Esophagus squamous epithelium (tissue), 5 donors: ENCODE data around the gene NUP98. TPM values are rescaled to one million over a fixed set of nuclear protein-coding genes. Genes with fewer than 3 reads are reported as not detected.
A peak's percentile ranks its signal among the peaks of the same experiment; 100 is the strongest.

Source experiments
- DNase-seq: peaks from one replicate; lab custom pipeline; 2025; lab: John Stamatoyannopoulos, UW
- H3K27ac ChIP-seq, 4 donors: fragments of 200-600 bp; sonication (generic); one replicate each; pipeline ENCODE4 v1.5.1; 2016 to 2019; ENCODE audit warnings: mild to moderate bottlenecking in 1 of 4
- H3K27me3 ChIP-seq, 4 donors: fragments of 200-600 bp; sonication (generic); 1 replicate in 3 of 4; 2 replicates in 1 of 4; pipeline versions ENCODE4 v1.5.1 to v1.6.0; 2017 to 2021; ENCODE audit warnings: antibody characterized with exemption in 1 of 4
- H3K36me3 ChIP-seq, 3 donors: fragments of 200-600 bp; sonication (generic); one replicate each; pipeline ENCODE4 v1.5.1; 2016 to 2019
- H3K4me1 ChIP-seq, 3 donors: fragments of 200-600 bp; sonication (generic); one replicate each; pipeline ENCODE4 v1.5.1; 2017 to 2019
- H3K4me3 ChIP-seq, 4 donors: fragments of 200-600 bp; sonication (generic); 1 replicate in 3 of 4; 2 replicates in 1 of 4; pipeline ENCODE4 v1.5.1; 2016 to 2019; ENCODE audit warnings: mild to moderate bottlenecking in 2 of 4, moderate library complexity in 1 of 4
- H3K9me3 ChIP-seq, 3 donors: fragments of 200-600 bp; sonication (generic); one replicate each; pipeline ENCODE4 v1.5.1; 2016 to 2019
- CTCF ChIP-seq, 6 experiments: fragments of 450-650 bp in 4 of 6; fragments of 200-600 bp in 2 of 6; sonication (generic) in 2 of 6; IDR thresholded peaks; one replicate each; pipeline ENCODE4 v1.5.1; 2016 to 2019; ENCODE audit warnings: antibody characterized with exemption in 6 of 6, mild to moderate bottlenecking in 4 of 6, moderate library complexity in 4 of 6
- POLR2A ChIP-seq, 4 donors: fragments of 450-650 bp; IDR thresholded peaks; one replicate each; pipeline ENCODE4 v1.6.1; 2017; ENCODE audit warnings: antibody characterized with exemption in 4 of 4, mild to moderate bottlenecking in 4 of 4, moderate library complexity in 3 of 4
- WGBS, 2 donors: methylation state at CpG; one replicate each; pipeline ENCODE4 v1.1.5; 2018; 5-methylcytosine and 5-hydroxymethylcytosine counted together
- intact Hi-C: fragments of 100-400 bp; cut with DNase I; formaldehyde crosslinking; loops from one replicate; pipeline ENCODE4 v1.15.0; 2022
- total RNA-seq, 4 donors: library from RNA; depleted of rRNA; stranded (reverse); fragments of >200 nt; gene quantifications; one replicate each; pipeline ENCODE4 v1.1.0, GENCODE V29; 2016
- donor health status: DM: yes; HTN: yes; CAD: no.

NUP98 gene
- total RNA-seq, 4 donors from 2014 or later, result 54.2 to 110 (median 79.2) TPM

- peaks cover 27 to 89% (median 65%) of the 10 kb centered on the region in 3 donors for H3K4me1 ChIP-seq
- WGBS, 2 donors, result 63 to 69% methylated on average over 4 to 5 of the region's 5 CpGs
These were observed 39.5 kb upstream of the NUP98 start for GRCh38 chr11:3836903-3837302.

GRCh38 chr11:3835751-3836150 is 38.4 kb upstream of the NUP98 start:
- Histone ChIP-seq H3K27ac (peak overlapping the region; percentile 18 to 47 (median 46)), H3K4me3 (no peak overlapping the region), H3K27me3 (no peaks in the 10 kb centered on the region), H3K9me3 (no peaks in the 10 kb centered on the region), H3K36me3 (peaks cover 0 to 35% (median 0%) of the 10 kb centered on the region in 3 donors), H3K4me1 (peaks cover 27 to 92% (median 72%) of the 10 kb centered on the region in 3 donors)
- intact Hi-C loops, result no loop called here
- no peak for DNase-seq
- TF ChIP-seq CTCF (IDR thresholded peaks at IDR 0.05), result no peak
- TF ChIP-seq POLR2A (IDR thresholded peaks at IDR 0.05), result no peak
- whole genome bisulfite sequencing, 2 donors, result 70 to 79% methylated on average over 1 to 4 of the region's 4 CpGs

More at GRCh38 chr11:3836903-3837302, 39.5 kb upstream of the NUP98 start:
- peak overlapping the region; percentile 9 to 39 (median 28) for H3K27ac ChIP-seq
- peaks cover 0 to 23% (median 0%) of the 10 kb centered on the region in 3 donors for H3K36me3 ChIP-seq
- H3K9me3 ChIP-seq, result no peaks in the 10 kb centered on the region
- no peaks in the 10 kb centered on the region for H3K27me3 ChIP-seq
- no peak for TF ChIP-seq POLR2A (IDR thresholded peaks at IDR 0.05)
- no peak for TF ChIP-seq CTCF (IDR thresholded peaks at IDR 0.05)
- DNase-seq, result no peak
- intact Hi-C loops, result no loop called here
- H3K4me3 ChIP-seq, result peak overlapping the region in 2 of 4 donors; percentile 7 to 27

GRCh38 chr11:3834664-3835461 is 37.5 kb upstream of the NUP98 start:
- no peak for DNase-seq

GRCh38 chr11:3834349-3834663 is 37.0 kb upstream of the NUP98 start:
- TF ChIP-seq POLR2A (IDR thresholded peaks at IDR 0.05) (no peak), CTCF (IDR thresholded peaks at IDR 0.05) (no peak)
- intact Hi-C loops, result no loop called here
- no peak for DNase-seq
- Histone ChIP-seq H3K4me1 (peaks cover 27 to 88% (median 68%) of the 10 kb centered on the region in 3 donors), H3K9me3 (no peaks in the 10 kb centered on the region), H3K36me3 (peaks cover 0 to 49% (median 3%) of the 10 kb centered on the region in 3 donors), H3K27ac (peak overlapping the region in 3 of 4 donors; percentile 36 to 46 (median 40)), H3K27me3 (no peaks in the 10 kb centered on the region), H3K4me3 (peak overlapping the region in 1 of 4 donors; percentile 1)
- WGBS, 2 donors, result 59 to 86% methylated on average over 2 to 4 of the region's 4 CpGs

More at GRCh38 chr11:3834664-3835461, 37.5 kb upstream of the NUP98 start:
- intact Hi-C loops, result no loop called here
- Histone ChIP-seq H3K4me1 (peaks cover 27 to 94% (median 72%) of the 10 kb centered on the region in 3 donors), H3K4me3 (peak overlapping the region in 1 of 4 donors; percentile 1), H3K27me3 (no peaks in the 10 kb centered on the region), H3K36me3 (peaks cover 0 to 44% (median 0%) of the 10 kb centered on the region in 3 donors), H3K9me3 (no peaks in the 10 kb centered on the region), H3K27ac (peak overlapping the region; percentile 18 to 47 (median 46))
- TF ChIP-seq POLR2A (IDR thresholded peaks at IDR 0.05) (no peak), CTCF (IDR thresholded peaks at IDR 0.05) (no peak)
- WGBS, 2 donors, result 61 to 67% methylated on average over 7 of the region's 7 CpGs

GRCh38 chr11:3833449-3833848 is 36.1 kb upstream of the NUP98 start:
- H3K4me1 ChIP-seq, result peaks cover 20 to 80% (median 59%) of the 10 kb centered on the region in 3 donors
- 86 to 89% methylated on average over 2 of the region's 2 CpGs for WGBS, 2 donors
- H3K9me3 ChIP-seq, result no peaks in the 10 kb centered on the region
- peaks cover 0 to 57% (median 6%) of the 10 kb centered on the region in 3 donors for H3K36me3 ChIP-seq
- peak overlapping the region in 1 of 4 donors; percentile 12 for H3K27ac ChIP-seq
- H3K4me3 ChIP-seq, result no peak overlapping the region
- no peak for DNase-seq
- no peaks in the 10 kb centered on the region for H3K27me3 ChIP-seq
- TF ChIP-seq POLR2A (IDR thresholded peaks at IDR 0.05) (no peak), CTCF (IDR thresholded peaks at IDR 0.05) (no peak)
- intact Hi-C loops, result no loop called here
